H7 (cell line): ENCODE data around the gene CTSH. TPM values are rescaled to one million over a fixed set of nuclear protein-coding genes. Genes with fewer than 3 reads are reported as not detected.

Experiments
- DNase-seq: peaks from one replicate; pipeline ENCODE4 v3.0.0; 2012
- H3K27me3 ChIP-seq: 2 replicates; pipeline ENCODE4 v1.6.0; 2011; ENCODE audit warnings: mild to moderate bottlenecking, low read length; ENCODE audit not compliant: control insufficient read depth, insufficient read depth
- H3K36me3 ChIP-seq: replicated peaks from 2 replicates; pipeline ENCODE4 v1.5.1; 2011; ENCODE audit warnings: low read length; ENCODE audit not compliant: control insufficient read depth, insufficient read depth
- H3K4me3 ChIP-seq: 2 replicates; pipeline ENCODE4 v1.5.1; 2011; ENCODE audit warnings: low read depth, mild to moderate bottlenecking, control low read depth, low read length, moderate library complexity; ENCODE audit not compliant: insufficient read depth
- total RNA-seq: library from RNA; depleted of rRNA; stranded (reverse); fragments of >200 nt; shearing (Covaris generic); gene quantifications from 2 replicates; pipeline ENCODE4 v1.2.3, GENCODE V29; 2014; rRNA removed

Gene CTSH, protein sequence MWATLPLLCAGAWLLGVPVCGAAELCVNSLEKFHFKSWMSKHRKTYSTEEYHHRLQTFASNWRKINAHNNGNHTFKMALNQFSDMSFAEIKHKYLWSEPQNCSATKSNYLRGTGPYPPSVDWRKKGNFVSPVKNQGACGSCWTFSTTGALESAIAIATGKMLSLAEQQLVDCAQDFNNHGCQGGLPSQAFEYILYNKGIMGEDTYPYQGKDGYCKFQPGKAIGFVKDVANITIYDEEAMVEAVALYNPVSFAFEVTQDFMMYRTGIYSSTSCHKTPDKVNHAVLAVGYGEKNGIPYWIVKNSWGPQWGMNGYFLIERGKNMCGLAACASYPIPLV
- total RNA-seq, result 16.9 and 17.1 TPM in 2 replicates

GRCh38 chr15:78944669-78945407 is at the start of gene CTSH:
TSS of gene CTSH (minus strand) at chr15:78945046. CDS start at chr15:78944981, 65 bp downstream.
- Histone ChIP-seq H3K4me3 (peak within 1 kb of the TSS; percentile 58), H3K27me3 (peaks cover 17% of the 10 kb centered on the region), H3K36me3 (no peaks in the 10 kb centered on the region)
- DNase-seq, result peak; percentile 98

DNA sequence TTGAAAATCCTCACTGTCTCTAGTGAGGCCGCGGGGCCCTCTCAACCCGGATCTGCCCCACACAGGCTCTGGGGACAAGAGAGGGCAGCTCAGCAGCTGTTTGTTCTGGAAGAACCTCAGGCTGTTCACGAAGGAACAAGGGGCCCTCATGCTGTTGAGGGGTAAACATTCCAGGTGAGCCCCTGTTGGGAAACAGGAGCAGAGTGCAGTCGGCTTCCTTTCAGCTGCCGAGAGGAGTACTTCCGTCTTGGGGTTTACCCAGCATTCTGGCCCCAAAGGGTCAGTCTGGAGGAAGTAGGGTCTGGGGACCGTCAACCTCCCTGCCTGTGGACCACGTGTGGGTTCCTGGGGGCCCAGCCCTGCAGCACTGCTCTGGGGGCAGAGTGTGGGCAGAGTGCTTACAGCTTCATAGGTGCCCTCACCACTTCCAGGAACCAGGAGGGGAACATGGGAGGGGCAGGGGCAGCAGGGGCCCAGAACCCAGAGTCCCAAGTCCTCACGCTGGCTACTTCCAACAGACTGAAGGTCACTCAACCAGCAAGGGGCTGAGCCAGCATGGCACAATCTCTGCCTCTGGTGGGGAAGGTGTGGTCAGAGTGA is 49.2 kb upstream of the CTSH start:
- H3K36me3 ChIP-seq, result no peaks in the 10 kb centered on the region
- H3K4me3 ChIP-seq, result no peak overlapping the region
- DNase-seq, result peak; percentile 77
- H3K27me3 ChIP-seq, result no peaks in the 10 kb centered on the region

GRCh38 chr15:78993257-78993930 is 48.5 kb upstream of the CTSH start:
- H3K36me3 ChIP-seq, result no peaks in the 10 kb centered on the region
- H3K27me3 ChIP-seq, result no peaks in the 10 kb centered on the region
- H3K4me3 ChIP-seq, result no peak overlapping the region
- DNase-seq, result no peak

DNA sequence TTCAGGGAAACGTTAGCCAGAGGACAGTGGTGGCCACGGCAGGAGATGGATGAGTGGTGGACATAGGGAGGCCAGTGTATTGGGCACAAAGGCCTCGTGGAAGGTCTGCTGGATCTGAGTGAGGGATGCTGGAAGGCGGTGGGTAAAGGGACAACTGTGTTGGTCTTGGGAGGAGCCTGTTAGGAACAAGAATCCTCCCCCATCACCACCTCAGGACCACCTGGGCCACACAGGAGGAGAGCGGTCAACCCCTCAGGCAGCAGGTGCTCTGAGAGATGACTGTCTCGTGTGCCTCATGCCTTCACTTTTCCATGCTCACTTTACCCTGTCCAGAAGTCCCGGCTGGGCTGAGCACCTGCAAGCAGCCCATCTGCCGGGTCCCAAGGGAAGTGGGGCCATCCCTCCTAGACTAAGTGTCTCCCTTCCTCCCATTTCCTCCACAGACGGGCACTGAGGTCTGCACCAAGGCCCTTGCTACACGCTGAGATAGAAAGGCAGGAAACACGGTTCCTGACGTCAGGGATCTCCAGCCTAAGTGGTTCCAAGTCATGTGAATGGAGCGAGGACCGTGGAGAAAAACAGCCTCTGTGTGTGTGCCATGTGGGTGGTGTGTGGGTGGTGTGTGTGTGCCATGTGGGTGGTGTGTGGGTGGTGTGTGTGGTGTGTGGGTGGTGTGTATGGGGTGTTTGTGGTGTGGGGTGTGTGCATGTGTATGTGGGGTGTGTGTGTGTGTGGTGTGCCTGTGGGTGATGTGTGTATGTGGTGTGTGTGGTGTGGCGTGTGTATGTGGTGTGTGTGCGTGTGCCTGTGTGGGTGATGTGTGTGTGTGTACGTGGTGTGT is 47.8 kb upstream of the CTSH start:
- DNase-seq, result no peak
- Histone ChIP-seq H3K36me3 (no peaks in the 10 kb centered on the region), H3K4me3 (no peak overlapping the region), H3K27me3 (no peaks in the 10 kb centered on the region)

GRCh38 chr15:78991879-78992278 is 47.0 kb upstream of the CTSH start:
- no peaks in the 10 kb centered on the region for H3K27me3 ChIP-seq
- no peak for DNase-seq
- no peaks in the 10 kb centered on the region for H3K36me3 ChIP-seq
- no peak overlapping the region for H3K4me3 ChIP-seq

GRCh38 chr15:78991476-78991875 is 46.6 kb upstream of the CTSH start:
- Histone ChIP-seq H3K36me3 (no peaks in the 10 kb centered on the region), H3K4me3 (no peak overlapping the region), H3K27me3 (no peaks in the 10 kb centered on the region)
- no peak for DNase-seq

GRCh38 chr15:78990278-78990677 is 45.4 kb upstream of the CTSH start:
- Histone ChIP-seq H3K36me3 (no peaks in the 10 kb centered on the region), H3K27me3 (no peaks in the 10 kb centered on the region), H3K4me3 (no peak overlapping the region)
- no peak for DNase-seq

DNA sequence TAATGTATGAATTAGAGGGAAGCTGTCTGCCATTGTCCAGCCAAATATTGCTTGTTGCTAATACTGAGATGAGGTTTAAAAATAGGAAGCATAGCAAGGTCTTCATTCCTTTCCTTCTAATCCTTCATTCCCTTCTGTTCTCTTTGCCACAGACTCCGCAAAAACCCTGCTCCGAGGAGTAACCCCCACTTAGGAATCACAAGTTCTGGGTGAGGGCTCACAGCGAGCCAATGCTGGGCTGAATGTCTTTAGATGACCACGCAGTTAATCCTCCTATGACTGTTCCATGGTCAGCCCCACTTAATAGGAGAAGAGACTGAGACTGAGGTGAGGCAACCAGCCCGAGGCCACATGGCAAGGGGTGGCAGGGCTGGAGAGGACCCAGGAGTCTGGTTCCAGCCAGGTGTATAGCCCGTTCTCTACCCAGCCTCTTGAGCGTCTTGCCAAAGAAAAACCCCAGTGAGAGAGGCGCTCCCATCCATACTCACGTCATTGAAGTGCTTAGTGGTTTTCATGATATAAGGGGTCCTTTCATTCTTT is 44.9 kb upstream of the CTSH start:
- H3K27me3 ChIP-seq, result no peaks in the 10 kb centered on the region
- H3K4me3 ChIP-seq, result no peak overlapping the region
- no peaks in the 10 kb centered on the region for H3K36me3 ChIP-seq
- no peak for DNase-seq

DNA sequence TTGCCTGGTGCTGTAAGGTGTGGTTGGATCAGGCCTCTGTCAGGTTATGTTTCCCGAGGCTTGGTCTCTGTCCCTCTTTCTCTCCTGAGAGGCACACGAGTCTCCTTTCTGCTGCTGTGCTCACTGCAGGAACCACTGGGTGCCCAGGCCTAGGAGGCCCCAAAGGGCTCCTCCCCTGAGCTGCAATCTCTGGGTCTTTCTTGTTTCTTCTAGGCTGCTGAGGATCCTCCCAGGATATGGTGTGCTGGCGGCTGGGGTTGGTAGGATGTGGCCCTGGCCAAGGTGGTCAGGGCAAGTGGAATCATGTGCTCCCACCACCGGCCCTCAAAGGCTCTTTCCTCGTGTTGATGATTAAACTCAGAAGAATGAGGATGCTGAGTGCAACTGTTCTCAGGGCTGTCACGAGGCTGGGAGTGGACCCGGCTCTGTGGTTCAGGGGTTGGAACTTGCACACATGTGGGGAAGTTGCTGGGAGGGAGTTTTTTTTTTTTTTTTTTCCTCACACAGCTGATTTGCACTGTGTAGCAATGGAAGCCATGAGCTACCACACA is 43.6 kb upstream of the CTSH start:
- H3K27me3 ChIP-seq, result no peaks in the 10 kb centered on the region
- no peak overlapping the region for H3K4me3 ChIP-seq
- no peaks in the 10 kb centered on the region for H3K36me3 ChIP-seq
- DNase-seq, result no peak

DNA sequence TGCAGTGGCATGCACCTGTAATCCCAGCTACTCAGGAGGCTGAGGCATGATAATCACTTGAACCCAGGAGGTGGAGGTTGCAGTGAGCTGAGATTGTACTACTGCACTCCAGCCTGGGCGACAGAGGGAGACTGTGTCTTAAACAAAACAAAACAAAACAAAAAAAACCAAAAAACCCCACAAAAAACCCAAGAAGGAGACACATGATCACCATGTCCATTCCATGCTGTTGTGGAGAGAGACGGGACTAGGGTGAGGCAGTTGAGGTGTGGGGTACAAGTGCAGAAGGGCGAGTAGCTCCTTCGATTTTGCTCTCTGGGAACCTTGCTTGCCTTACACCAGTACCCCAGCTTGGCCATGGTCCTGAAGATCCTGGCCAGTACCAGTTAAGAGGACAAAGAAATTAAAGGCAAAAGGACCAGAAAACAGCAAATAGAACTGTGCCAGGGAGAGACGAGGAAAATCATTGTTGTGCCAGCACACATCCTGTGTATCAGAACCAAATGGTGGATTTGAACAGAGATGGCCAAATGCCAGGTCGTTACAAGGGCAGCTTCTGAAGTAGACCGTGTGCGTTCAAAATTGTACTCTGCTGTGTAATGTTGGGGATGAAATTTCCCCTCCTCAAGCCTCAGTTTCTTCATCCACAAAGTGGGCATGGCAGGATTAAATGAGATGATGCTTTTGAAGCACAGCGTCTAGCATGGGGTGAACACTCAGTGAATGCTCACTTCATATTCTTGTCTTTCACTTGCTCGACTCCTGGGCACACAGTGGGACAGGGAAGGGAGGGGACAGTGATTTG is 42.9 kb upstream of the CTSH start:
- no peak for DNase-seq
- Histone ChIP-seq H3K27me3 (no peaks in the 10 kb centered on the region), H3K36me3 (no peaks in the 10 kb centered on the region), H3K4me3 (no peak overlapping the region)

DNA sequence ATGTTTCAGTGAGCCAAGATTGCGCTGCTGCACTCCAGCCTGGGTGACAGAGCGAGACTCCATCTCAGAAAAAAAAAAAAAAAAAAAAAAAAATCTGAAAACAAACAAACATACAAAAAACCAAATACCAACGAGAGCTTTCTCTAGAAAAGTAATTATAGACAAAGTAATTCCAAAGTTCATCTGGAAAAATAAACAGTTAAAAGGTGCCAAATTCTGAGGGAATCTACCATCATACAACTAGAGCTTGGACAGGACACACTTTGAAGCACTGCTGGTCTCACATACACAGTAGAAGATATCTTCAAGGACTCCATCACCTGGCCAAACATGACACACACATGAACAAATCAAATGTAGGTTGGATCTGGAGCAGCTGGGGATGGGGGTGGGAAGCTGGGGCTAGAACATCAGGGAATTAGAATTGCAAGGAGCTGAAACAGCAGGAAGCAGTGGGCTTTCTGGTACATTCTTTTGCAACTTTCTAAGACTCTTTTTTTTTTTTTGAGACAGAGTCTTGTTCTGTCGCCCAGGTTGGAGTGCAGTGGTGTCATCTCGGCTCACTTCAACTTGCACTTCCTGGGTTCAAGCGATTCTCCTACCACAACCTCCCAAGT is 41.1 kb upstream of the CTSH start:
- Histone ChIP-seq H3K4me3 (no peak overlapping the region), H3K36me3 (no peaks in the 10 kb centered on the region), H3K27me3 (no peaks in the 10 kb centered on the region)
- no peak for DNase-seq

DNA sequence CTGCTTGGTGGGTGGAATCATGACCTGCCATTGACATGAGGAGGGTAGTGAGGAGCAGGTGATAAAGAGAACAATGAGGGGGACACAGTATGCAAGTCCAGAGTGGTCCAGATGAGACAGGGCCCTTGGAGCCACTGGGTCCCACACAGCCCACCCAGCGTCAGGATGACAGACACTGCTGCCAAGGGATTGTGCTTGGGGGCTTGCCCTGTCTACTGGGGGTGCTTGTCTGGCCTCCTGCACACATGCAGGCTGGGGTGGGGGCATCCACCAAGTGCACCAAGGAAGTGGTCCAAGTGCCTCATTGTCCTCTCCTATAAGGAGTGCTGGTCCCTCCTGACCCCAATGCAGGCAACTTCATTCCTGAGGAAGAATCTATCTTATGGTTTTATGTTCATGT is 39.2 kb upstream of the CTSH start:
- Histone ChIP-seq H3K4me3 (no peak overlapping the region), H3K27me3 (peaks cover under 1% of the 10 kb centered on the region; the same call in 1 of the 2 replicates), H3K36me3 (no peaks in the 10 kb centered on the region)
- no peak for DNase-seq
